CD4-positive, CD25-positive, alpha-beta regulatory T cell (primary cell): ENCODE data around the gene KCNN4. TPM values are rescaled to one million over a fixed set of nuclear protein-coding genes. Genes with fewer than 3 reads are reported as not detected.

Experiments used
- ATAC-seq, 2 donors: fragments of 150-1000 bp; cut with Tn5 transposase; one replicate each; pipeline ENCODE4 v1.10.0; 2021; ENCODE audit warnings: low read depth in 2 of 2, moderate number of reproducible peaks in 2 of 2, moderate library complexity in 1 of 2
- DNase-seq, 3 donors: peaks; one replicate each; pipeline versions ENCODE4 v3.0.0 to v3.0.0-alpha.2; 2012 to 2022; ENCODE audit warnings: mixed read lengths in 1 of 3
- H3K27ac ChIP-seq: one replicate; pipeline ENCODE4 v1.7.0; 2013; ENCODE audit warnings: mild to moderate bottlenecking, low read length; ENCODE audit not compliant: insufficient read depth, poor library complexity, severe bottlenecking
- H3K27me3 ChIP-seq: one replicate; pipeline ENCODE4 v1.7.0; 2013; ENCODE audit warnings: low read length; ENCODE audit not compliant: control insufficient read depth, insufficient read depth
- H3K36me3 ChIP-seq: one replicate; pipeline ENCODE4 v1.7.0; 2013; ENCODE audit warnings: mild to moderate bottlenecking, low read length, moderate library complexity; ENCODE audit not compliant: control insufficient read depth, insufficient read depth
- H3K4me1 ChIP-seq: 2 replicates; pipeline ENCODE4 v1.7.0; 2013; ENCODE audit warnings: mild to moderate bottlenecking, low read length; ENCODE audit not compliant: insufficient read depth, control insufficient read depth, poor library complexity, severe bottlenecking
- H3K4me3 ChIP-seq: one replicate; pipeline ENCODE4 v1.7.0; 2013; ENCODE audit warnings: low read depth, mild to moderate bottlenecking, low read length, moderate library complexity
- H3K9me3 ChIP-seq, 2 experiments: 1 replicate in 1 of 2; 2 replicates in 1 of 2; pipeline ENCODE4 v1.7.0; 2013; ENCODE audit warnings: low read length in 2 of 2, mild to moderate bottlenecking in 1 of 2, moderate library complexity in 1 of 2; ENCODE audit not compliant: control insufficient read depth in 2 of 2
- H3K27ac Mint-ChIP-seq, 3 donors: one replicate each; pipeline ENCODE4 v1.8.0; 2020 to 2022; ENCODE audit warnings: mild to moderate bottlenecking in 3 of 3, mixed read lengths in 3 of 3, moderate library complexity in 2 of 3
- H3K27me3 Mint-ChIP-seq: one replicate; pipeline ENCODE4 v1.8.0; 2022; ENCODE audit warnings: mild to moderate bottlenecking, mixed read lengths
- H3K36me3 Mint-ChIP-seq: one replicate; pipeline ENCODE4 v1.8.0; 2020; ENCODE audit warnings: mixed read lengths
- H3K4me1 Mint-ChIP-seq, 4 donors: one replicate each; pipeline ENCODE4 v1.8.0; 2020 to 2022; ENCODE audit warnings: mixed read lengths in 4 of 4, mild to moderate bottlenecking in 1 of 4
- H3K4me3 Mint-ChIP-seq, 4 donors: one replicate each; pipeline ENCODE4 v1.8.0; 2020 to 2022; ENCODE audit warnings: mild to moderate bottlenecking in 4 of 4, mixed read lengths in 4 of 4, moderate library complexity in 3 of 4
- H3K9me3 Mint-ChIP-seq, 7 donors: one replicate each; pipeline ENCODE4 v1.8.0; 2020 to 2022; ENCODE audit warnings: mixed read lengths in 7 of 7, mild to moderate bottlenecking in 3 of 7, moderate library complexity in 2 of 7
- polyA plus RNA-seq, 4 donors: library from polyadenylated mRNA; unstranded; fragments of 300-500 nt; fragmentation: Illumina TruSeq; gene quantifications; one replicate each; pipeline ENCODE4 v1.2.3, GENCODE V29; 2021
- total RNA-seq: library from RNA; stranded (reverse); gene quantifications from one replicate; pipeline ENCODE4 v1.2.3, GENCODE V29; 2022

The KCNN4 gene
- total and polyA plus RNA-seq, 5 donors from 2014 or later, result 16.7 to 56.1 (median 30.4) TPM

- peaks cover 54% of the 10 kb centered on the region for H3K36me3 ChIP-seq
- Mint-ChIP-seq H3K36me3 (peaks cover 41% of the 10 kb centered on the region), H3K4me1 (peaks cover 0 to 6% (median 2%) of the 10 kb centered on the region in 4 donors), H3K9me3 (no peaks in the 10 kb centered on the region), H3K27ac (peak overlapping the region in 1 of 3 donors; percentile 51), H3K4me3 (no peak overlapping the region), H3K27me3 (no peaks in the 10 kb centered on the region)
- ATAC-seq (no peak), DNase-seq (no peak)
- H3K27me3 ChIP-seq, result no peaks in the 10 kb centered on the region
- H3K27ac ChIP-seq, result no peak overlapping the region
- no peaks in the 10 kb centered on the region for H3K4me1 ChIP-seq
- H3K4me3 ChIP-seq, result no peak overlapping the region
- no peaks in the 10 kb centered on the region for H3K9me3 ChIP-seq
Observed at GRCh38 chr19:43729919-43730318, 50.9 kb downstream of the KCNN4 start.

- Mint-ChIP-seq H3K4me1 (peaks cover 0 to 3% (median under 1%) of the 10 kb centered on the region in 4 donors), H3K4me3 (no peak overlapping the region), H3K27me3 (no peaks in the 10 kb centered on the region), H3K9me3 (no peaks in the 10 kb centered on the region), H3K36me3 (peaks cover 28% of the 10 kb centered on the region), H3K27ac (no peak overlapping the region)
- Histone ChIP-seq H3K36me3 (peaks cover 34% of the 10 kb centered on the region), H3K9me3 (no peaks in the 10 kb centered on the region), H3K27me3 (no peaks in the 10 kb centered on the region), H3K27ac (no peak overlapping the region), H3K4me3 (no peak overlapping the region), H3K4me1 (no peaks in the 10 kb centered on the region)
- DNase-seq, result no peak
- no peak for ATAC-seq
Observed at GRCh38 chr19:43727593-43727853, 53.2 kb downstream of the KCNN4 start.

- H3K9me3 Mint-ChIP-seq, result no peaks in the 10 kb centered on the region
- H3K4me3 Mint-ChIP-seq, result no peak overlapping the region
- H3K4me1 ChIP-seq, result no peaks in the 10 kb centered on the region
- peaks cover 22% of the 10 kb centered on the region for H3K36me3 Mint-ChIP-seq
- H3K9me3 ChIP-seq, result no peaks in the 10 kb centered on the region
- DNase-seq (no peak), ATAC-seq (no peak)
- peaks cover 0 to 3% (median under 1%) of the 10 kb centered on the region in 4 donors for H3K4me1 Mint-ChIP-seq
- no peak overlapping the region for H3K27ac ChIP-seq
- H3K27me3 ChIP-seq, result no peaks in the 10 kb centered on the region
- peak overlapping the region in 1 of 3 donors; percentile 53 for H3K27ac Mint-ChIP-seq
- no peaks in the 10 kb centered on the region for H3K27me3 Mint-ChIP-seq
- no peak overlapping the region for H3K4me3 ChIP-seq
- H3K36me3 ChIP-seq, result peaks cover 30% of the 10 kb centered on the region
Observed at GRCh38 chr19:43726736-43727592, 53.8 kb downstream of the KCNN4 start.

- H3K36me3 Mint-ChIP-seq, result peaks cover 20% of the 10 kb centered on the region
- Histone ChIP-seq H3K9me3 (no peaks in the 10 kb centered on the region), H3K36me3 (peaks cover 16% of the 10 kb centered on the region), H3K27ac (no peak overlapping the region), H3K27me3 (no peaks in the 10 kb centered on the region), H3K4me1 (no peaks in the 10 kb centered on the region), H3K4me3 (no peak overlapping the region)
- ATAC-seq (no peak), DNase-seq (no peak)
- peaks cover 0 to 3% (median under 1%) of the 10 kb centered on the region in 4 donors for H3K4me1 Mint-ChIP-seq
- no peaks in the 10 kb centered on the region for H3K9me3 Mint-ChIP-seq
- H3K27me3 Mint-ChIP-seq, result peaks cover 5% of the 10 kb centered on the region
- H3K4me3 Mint-ChIP-seq, result no peak overlapping the region
- H3K27ac Mint-ChIP-seq, result peak overlapping the region in 1 of 3 donors; percentile 10
Observed at GRCh38 chr19:43725468-43725867, 55.3 kb downstream of the KCNN4 start.

- ATAC-seq (no peak), DNase-seq (no peak)
- H3K27me3 ChIP-seq, result no peaks in the 10 kb centered on the region
- Mint-ChIP-seq H3K27ac (peak overlapping the region in 1 of 3 donors; percentile 10), H3K36me3 (peaks cover 15% of the 10 kb centered on the region), H3K4me1 (peaks cover 0 to 3% (median under 1%) of the 10 kb centered on the region in 4 donors), H3K27me3 (peaks cover 5% of the 10 kb centered on the region), H3K4me3 (no peak overlapping the region), H3K9me3 (no peaks in the 10 kb centered on the region)
- H3K36me3 ChIP-seq, result peaks cover 16% of the 10 kb centered on the region
- H3K9me3 ChIP-seq, result no peaks in the 10 kb centered on the region
- no peak overlapping the region for H3K4me3 ChIP-seq
- H3K27ac ChIP-seq, result no peak overlapping the region
- no peaks in the 10 kb centered on the region for H3K4me1 ChIP-seq
Observed at GRCh38 chr19:43724896-43725295, 55.9 kb downstream of the KCNN4 start.

GRCh38 chr19:43723588-43723987, 57.2 kb downstream of the KCNN4 start:
- ATAC-seq (no peak), DNase-seq (no peak)
- H3K4me1 ChIP-seq, result no peaks in the 10 kb centered on the region
- peaks cover 7% of the 10 kb centered on the region for H3K36me3 ChIP-seq
- peaks cover 5% of the 10 kb centered on the region for H3K27me3 Mint-ChIP-seq
- no peak overlapping the region for H3K27ac ChIP-seq
- H3K36me3 Mint-ChIP-seq, result peaks cover 12% of the 10 kb centered on the region
- peaks cover 0 to 2% (median 0%) of the 10 kb centered on the region in 4 donors for H3K4me1 Mint-ChIP-seq
- H3K9me3 ChIP-seq, result no peaks in the 10 kb centered on the region
- no peaks in the 10 kb centered on the region for H3K27me3 ChIP-seq
- no peak overlapping the region for H3K4me3 Mint-ChIP-seq
- no peak overlapping the region for H3K4me3 ChIP-seq
- no peaks in the 10 kb centered on the region for H3K9me3 Mint-ChIP-seq
- no peak overlapping the region for H3K27ac Mint-ChIP-seq

GRCh38 chr19:43721469-43722048, 59.2 kb downstream of the KCNN4 start:
- peak overlapping the region in 1 of 3 donors; percentile 23 for H3K27ac Mint-ChIP-seq
- peaks cover 5% of the 10 kb centered on the region for H3K27me3 Mint-ChIP-seq
- ATAC-seq, result no peak

GRCh38 chr19:43720936-43721335, 59.8 kb downstream of the KCNN4 start:
- DNase-seq (no peak), ATAC-seq (no peak)
- no peak overlapping the region for H3K27ac ChIP-seq
- no peaks in the 10 kb centered on the region for H3K9me3 Mint-ChIP-seq
- H3K4me3 ChIP-seq, result no peak overlapping the region
- no peaks in the 10 kb centered on the region for H3K36me3 Mint-ChIP-seq
- H3K27ac Mint-ChIP-seq, result peak overlapping the region in 1 of 3 donors; percentile 34
- H3K4me1 Mint-ChIP-seq, result no peaks in the 10 kb centered on the region
- peaks cover 5% of the 10 kb centered on the region for H3K27me3 Mint-ChIP-seq
- H3K4me1 ChIP-seq, result no peaks in the 10 kb centered on the region
- H3K9me3 ChIP-seq, result no peaks in the 10 kb centered on the region
- no peaks in the 10 kb centered on the region for H3K27me3 ChIP-seq
- H3K36me3 ChIP-seq, result no peaks in the 10 kb centered on the region
- no peak overlapping the region for H3K4me3 Mint-ChIP-seq

More at GRCh38 chr19:43721469-43722048, 59.2 kb downstream of the KCNN4 start:
- no peak overlapping the region for H3K27ac ChIP-seq
- no peaks in the 10 kb centered on the region for H3K27me3 ChIP-seq
- H3K36me3 Mint-ChIP-seq, result peaks cover under 1% of the 10 kb centered on the region
- H3K36me3 ChIP-seq, result no peaks in the 10 kb centered on the region
- no peaks in the 10 kb centered on the region for H3K9me3 ChIP-seq
- H3K9me3 Mint-ChIP-seq, result no peaks in the 10 kb centered on the region
- H3K4me3 ChIP-seq, result no peak overlapping the region
- no peaks in the 10 kb centered on the region for H3K4me1 Mint-ChIP-seq
- H3K4me3 Mint-ChIP-seq, result no peak overlapping the region
- DNase-seq, result no peak
- no peaks in the 10 kb centered on the region for H3K4me1 ChIP-seq
